GM19372 (cell line): ENCODE results near the gene MRPS6.

Experiments
- ATAC-seq: cut with Tn5 transposase; IDR thresholded peaks from one replicate; pipeline ENCODE4 v1.9.1; 2021; ENCODE audit warnings: mild to moderate bottlenecking, low read depth, moderate library complexity; ENCODE audit not compliant: unreplicated experiment

The MRPS6 gene

GRCh38 chr21:34094949-34095348, 21.6 kb downstream of the MRPS6 start:
- no peak for ATAC-seq

DNA sequence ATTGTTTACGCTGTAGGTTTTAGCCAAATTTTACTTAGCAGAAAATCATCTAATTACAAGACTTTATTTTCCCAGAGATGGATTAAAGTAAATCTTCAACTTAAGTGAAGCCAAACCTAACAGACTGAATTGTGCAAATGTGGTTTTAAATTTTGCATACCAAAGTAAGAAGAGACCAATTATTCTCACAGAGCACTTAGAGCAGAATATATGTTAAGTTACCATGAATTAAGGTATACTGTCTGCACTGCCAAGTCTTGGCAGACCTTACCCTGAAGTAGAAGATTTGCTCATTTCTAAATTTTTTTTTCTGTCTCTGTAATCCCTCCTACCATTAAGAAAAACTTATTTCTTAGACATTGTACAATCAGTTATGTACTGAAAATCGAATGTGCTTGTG, 24.1 kb downstream of the MRPS6 start:
- ATAC-seq = no peak

GRCh38 chr21:34100337-34100736, 27.0 kb downstream of the MRPS6 start:
- ATAC-seq = no peak

GRCh38 chr21:34100790-34101189, 27.4 kb downstream of the MRPS6 start:
- no peak for ATAC-seq

- no peak for ATAC-seq
These were observed 32.7 kb downstream of the MRPS6 start for GRCh38 chr21:34105947-34106541.

- no peak for ATAC-seq
These were observed 34.2 kb downstream of the MRPS6 start for GRCh38 chr21:34107606-34108005.

- ATAC-seq = no peak
These were observed 35.7 kb downstream of the MRPS6 start for GRCh38 chr21:34109075-34109474.

GRCh38 chr21:34110594-34111202, 37.3 kb downstream of the MRPS6 start:
- no peak for ATAC-seq

- ATAC-seq = no peak
These were observed 39.1 kb downstream of the MRPS6 start for GRCh38 chr21:34112316-34113033.

DNA sequence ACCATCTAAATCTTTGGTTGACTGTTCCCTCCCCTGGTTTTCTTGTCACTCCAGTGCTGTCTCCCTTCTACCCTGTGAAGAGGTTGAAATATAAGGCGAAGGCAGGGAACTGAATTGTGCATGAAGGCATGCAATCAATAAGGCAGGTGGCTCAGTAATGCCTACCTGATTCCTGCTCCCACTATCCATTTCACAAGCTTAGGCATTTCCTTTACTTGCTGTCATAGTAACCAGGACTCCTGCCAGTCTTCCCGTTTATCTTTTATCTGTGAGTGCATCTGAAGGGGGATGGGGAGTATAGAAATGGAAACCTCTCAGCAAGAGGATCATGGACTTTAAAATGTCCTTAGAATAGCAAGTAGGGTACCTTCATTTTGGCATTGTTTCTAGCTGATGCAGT, 40.5 kb downstream of the MRPS6 start:
- ATAC-seq = no peak

- ATAC-seq = no peak
These were observed 41.8 kb downstream of the MRPS6 start for GRCh38 chr21:34115160-34115559.

- no peak for ATAC-seq
These were observed 43.2 kb downstream of the MRPS6 start for GRCh38 chr21:34116569-34116968.

DNA sequence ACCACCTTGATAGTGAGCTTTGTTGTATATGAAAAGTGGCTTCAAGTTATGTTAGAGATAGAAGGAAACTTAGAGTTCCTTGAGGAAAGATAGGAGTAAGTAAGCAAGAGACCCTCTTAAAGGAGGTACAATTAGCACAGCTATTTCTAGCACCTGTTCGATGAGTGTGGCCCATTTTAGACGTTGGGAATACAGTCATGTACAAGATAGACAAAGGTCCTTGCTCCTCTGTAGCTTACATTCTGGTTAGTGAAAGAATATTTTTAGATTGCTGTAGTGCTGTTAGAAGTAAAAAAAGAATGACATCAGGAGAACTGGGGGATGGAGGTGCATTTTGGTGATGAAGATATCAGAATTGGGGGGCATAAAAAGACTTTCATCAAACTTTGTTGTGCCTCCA, 47.5 kb downstream of the MRPS6 start:
- no peak for ATAC-seq

DNA sequence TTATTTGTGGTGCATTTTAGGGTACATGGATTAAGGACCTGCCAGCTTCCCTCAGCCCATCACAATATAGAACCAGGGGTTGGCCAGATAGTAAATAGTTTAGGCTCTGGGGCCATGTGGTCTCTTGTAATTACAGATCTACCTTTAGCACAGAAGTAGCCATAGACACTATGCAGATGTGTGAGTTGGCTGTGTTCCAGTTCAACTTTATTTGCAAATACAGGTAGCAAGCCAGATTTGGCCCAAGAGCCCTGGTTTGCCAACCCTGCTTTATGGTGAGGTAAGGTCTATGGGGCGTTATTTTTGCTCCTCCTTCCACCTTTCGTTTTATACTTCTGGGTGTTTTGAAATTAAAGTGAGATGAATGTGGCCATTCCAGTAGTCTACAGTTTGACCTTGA, 48.7 kb downstream of the MRPS6 start:
- ATAC-seq = no peak

DNA sequence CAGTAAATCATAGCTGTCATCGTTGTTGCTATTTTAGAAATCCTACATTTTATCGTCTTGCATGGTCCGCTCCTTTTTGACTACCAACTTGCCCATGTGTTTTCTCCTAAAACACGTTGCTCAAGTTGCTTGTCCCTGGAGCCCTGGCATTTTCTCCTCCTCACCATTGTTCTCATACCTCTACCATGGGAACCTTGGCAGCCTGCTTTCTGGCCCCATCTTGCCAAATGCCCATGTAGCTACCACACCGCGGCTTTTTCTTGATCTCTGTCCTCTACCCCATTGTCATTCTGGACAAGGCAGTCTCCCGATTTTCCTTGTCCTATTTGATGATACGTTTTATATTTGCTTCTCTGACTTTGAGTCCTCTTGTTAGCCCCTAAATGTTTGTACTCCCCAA, 50.2 kb downstream of the MRPS6 start:
- ATAC-seq = no peak

- ATAC-seq = no peak
These were observed 52.9 kb downstream of the MRPS6 start for GRCh38 chr21:34126269-34126668.

GRCh38 chr21:34126691-34127090, 53.3 kb downstream of the MRPS6 start:
- ATAC-seq = no peak

DNA sequence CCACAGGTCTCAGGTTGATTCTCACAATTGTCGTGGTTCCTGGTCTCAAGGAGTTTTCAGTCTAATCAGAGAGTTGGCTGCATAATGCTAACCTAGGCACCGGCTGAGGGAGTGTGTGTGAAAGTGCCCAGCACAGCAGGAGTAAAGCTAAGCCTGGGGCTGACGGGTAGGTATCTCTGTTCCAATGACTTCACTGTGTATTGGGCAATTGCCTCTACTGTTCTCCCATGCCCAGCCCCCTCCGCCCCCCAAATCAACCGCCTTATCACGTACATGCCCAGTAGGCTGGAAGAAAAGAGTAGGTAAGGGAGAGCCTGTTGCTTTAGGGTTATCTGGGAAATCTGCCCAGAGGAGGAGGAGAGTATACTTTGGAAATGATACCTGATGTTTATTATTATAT, 54.7 kb downstream of the MRPS6 start:
- ATAC-seq = no peak

GRCh38 chr21:34128674-34129038, 55.3 kb downstream of the MRPS6 start:
- ATAC-seq = no peak

DNA sequence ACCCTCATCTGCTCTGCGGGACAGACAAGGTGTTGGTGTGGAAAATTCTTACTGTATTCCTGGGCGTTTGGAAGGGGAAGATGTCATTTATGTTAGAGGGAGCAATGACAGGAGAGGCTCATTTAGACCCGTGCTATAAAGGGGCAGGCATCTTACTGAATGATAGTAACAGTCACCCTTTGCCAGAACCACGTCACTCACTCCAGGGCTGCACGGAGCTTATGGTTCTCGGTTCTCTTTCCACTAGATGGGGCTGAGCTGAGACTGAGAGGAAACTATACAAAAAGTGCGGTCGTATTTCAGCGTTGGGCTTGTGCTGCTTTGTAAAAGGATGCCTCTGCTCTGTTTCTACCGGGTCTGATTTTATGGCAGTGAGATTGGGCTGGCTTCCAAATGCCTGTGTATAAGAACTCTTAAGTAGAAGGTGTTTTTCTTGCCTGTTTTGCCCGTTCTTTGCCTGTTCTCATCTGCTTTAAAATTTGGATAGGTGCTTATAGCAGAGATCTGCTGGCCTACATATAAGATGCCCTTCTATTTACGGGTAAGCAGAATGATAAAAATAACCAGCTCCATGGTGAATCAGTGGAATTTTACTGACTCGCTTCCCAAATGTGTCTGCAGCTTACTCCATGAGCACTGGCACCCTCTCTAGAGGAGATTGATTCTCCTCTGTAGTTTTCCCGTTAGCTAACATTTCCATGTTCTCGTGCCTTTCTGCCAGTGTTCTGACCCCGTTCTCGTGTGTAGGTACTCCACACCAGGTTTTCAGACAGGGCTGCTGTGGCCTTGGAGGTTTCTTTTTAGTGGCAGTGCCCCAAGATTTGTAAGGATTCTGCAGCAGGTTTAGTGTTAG, 55.9 kb downstream of the MRPS6 start:
- no peak for ATAC-seq
